Measurements from ENCODE around the gene FBXL19.
A peak's percentile ranks its signal among the peaks of the same experiment; 100 is the strongest.

The FBXL19 gene

DNA sequence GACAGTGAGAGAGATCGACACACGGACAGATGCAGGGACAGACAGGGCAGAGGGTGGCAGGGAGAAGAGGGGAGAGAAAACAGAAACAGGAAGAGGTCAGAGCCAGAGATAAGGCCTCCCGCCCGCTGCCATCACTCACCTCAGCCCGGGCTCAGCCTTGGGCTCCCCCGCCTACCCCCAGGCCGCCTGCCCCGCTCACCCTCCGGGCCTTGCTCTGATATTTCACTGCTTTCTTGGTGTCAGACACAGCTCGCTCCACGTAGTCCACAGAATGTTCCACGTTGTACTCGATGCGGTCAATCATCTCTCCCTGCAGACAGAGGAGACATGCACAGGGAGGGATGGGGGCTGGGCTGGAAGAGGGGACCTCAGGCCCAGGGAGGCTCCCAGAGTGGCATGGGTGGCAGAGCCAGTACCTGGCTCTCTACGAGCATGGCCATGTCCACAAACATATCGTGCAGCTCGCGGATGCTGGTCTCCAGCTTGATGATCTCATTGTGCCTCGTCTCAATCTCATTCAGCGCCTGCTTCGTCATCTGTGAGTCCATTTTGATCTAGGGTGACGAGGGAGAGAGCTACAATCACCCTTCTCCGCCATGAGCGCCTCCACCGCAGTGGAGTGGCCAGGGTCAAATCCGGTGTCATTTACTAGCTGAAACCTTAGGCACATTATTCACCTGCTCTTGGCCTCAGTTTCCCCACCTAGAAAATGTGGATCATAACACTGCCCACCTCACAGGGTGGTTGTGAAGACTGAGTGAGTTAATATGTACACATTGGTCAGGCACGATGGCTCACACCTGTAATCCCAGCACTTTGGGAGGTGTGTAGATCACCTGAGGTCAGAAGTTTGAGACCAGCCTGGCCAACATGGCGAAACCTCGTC is 69.8 kb downstream of the FBXL19 start:
- DNase-seq (ENCODE audit: insufficient read length, low spot score) (no peak), FAIRE-seq (no peak)
- TF ChIP-seq, protein P1, sequence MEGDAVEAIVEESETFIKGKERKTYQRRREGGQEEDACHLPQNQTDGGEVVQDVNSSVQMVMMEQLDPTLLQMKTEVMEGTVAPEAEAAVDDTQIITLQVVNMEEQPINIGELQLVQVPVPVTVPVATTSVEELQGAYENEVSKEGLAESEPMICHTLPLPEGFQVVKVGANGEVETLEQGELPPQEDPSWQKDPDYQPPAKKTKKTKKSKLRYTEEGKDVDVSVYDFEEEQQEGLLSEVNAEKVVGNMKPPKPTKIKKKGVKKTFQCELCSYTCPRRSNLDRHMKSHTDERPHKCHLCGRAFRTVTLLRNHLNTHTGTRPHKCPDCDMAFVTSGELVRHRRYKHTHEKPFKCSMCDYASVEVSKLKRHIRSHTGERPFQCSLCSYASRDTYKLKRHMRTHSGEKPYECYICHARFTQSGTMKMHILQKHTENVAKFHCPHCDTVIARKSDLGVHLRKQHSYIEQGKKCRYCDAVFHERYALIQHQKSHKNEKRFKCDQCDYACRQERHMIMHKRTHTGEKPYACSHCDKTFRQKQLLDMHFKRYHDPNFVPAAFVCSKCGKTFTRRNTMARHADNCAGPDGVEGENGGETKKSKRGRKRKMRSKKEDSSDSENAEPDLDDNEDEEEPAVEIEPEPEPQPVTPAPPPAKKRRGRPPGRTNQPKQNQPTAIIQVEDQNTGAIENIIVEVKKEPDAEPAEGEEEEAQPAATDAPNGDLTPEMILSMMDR (IDR thresholded peaks at IDR 0.05; ENCODE audit: insufficient read depth, missing control alignments) = no peak

DNA sequence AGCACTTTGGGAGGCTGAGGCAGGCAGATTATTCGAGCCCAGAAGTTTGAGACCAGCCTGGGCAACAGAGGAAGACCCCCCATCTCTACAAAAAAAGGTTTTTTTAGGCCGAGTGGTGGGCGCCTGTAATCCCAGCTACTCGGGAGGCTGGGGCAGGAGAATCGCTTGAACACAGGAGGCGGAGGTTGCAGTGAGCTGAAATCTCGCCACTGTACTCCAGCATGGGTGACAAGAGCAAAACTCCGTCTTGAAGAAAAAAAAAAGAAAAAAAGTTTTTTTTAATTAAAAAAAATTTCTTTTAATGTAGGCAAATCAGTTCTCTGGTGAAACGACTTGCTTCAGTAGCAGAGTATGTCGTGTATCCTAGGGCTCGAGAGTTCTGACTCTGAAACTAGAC is 72.6 kb downstream of the FBXL19 start:
- FAIRE-seq (no peak), DNase-seq (ENCODE audit: insufficient read length, low spot score) (no peak)
- TF ChIP-seq, protein P1 (IDR thresholded peaks at IDR 0.05; ENCODE audit: insufficient read depth, missing control alignments) = no peak

DNA sequence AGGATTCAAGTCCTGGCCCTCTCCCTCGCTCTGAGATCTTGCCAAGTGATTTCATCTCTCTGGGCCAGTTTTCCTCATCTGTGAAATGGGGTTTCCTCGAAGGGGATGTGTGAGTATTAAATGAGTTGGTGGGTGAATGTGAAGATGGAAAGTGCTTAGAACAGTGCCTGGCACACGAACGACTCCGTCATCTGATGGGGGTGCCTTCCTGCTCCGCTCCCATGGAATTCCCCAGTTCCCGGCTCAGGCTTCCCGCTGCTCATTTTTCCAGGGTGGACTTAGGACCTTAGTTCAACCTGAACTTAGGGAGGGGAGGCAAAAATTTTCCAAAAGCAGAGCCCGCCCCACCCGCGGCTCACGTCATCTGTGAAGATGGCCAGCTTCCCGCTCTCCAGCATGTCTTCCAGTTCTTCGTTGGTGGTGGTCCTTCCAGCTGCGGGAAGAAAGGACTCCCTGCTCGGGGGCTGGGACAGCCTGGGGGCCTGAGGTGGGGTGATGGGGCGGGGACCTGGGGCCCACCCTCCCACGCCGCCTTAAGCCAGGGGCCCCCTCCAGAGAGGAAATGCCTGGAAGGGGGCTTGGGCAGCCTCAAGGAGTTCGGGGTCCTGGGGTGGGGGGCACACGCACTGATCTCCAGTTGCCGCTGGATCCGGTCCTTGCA is 73.1 kb downstream of the FBXL19 start:
- DNase-seq (ENCODE audit: insufficient read length, low spot score) (no peak), FAIRE-seq (no peak)
- TF ChIP-seq, protein P1 (IDR thresholded peaks at IDR 0.05; ENCODE audit: insufficient read depth, missing control alignments) = no peak

DNA sequence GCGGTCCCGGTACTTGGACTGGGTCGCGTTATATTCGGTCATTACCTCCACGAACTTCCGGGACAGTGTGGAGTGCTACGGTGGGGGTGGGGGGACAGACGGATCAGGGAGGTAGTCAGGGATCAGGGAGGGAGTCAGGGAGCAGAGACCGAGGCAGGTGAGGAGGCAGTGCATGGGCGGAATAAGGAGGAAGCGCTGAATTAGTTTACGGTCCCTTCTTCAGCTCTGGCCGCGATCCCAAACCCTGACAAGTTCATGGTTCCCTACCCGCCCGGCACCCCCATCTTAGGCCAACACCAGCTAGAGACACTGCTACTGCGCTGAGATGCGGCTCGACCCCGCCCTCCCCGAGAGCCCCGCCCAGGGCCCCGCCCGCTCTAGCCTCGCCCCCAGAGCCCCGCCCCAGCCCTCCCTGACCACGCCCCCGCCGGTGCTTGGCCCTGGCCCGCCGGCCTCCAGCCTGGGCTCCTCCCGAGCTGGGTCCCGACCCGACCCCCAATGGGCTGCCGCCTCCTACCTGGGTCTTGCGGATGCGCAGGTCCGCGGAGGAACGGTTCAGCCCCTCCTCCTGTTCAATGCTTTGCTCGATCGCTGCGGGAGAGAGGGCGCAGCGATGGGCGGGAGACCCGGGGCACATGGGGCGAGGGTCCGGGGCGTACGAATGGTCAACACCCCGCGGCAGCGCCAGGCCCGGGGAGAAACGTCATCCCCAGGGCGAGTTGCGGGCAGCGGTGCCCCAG is 73.8 kb downstream of the FBXL19 start:
- peak; percentile 57 for DNase-seq (ENCODE audit: insufficient read length, low spot score)
- TF ChIP-seq, protein P1 (IDR thresholded peaks at IDR 0.05; ENCODE audit: insufficient read depth, missing control alignments) = no peak
- no peak for FAIRE-seq

DNA sequence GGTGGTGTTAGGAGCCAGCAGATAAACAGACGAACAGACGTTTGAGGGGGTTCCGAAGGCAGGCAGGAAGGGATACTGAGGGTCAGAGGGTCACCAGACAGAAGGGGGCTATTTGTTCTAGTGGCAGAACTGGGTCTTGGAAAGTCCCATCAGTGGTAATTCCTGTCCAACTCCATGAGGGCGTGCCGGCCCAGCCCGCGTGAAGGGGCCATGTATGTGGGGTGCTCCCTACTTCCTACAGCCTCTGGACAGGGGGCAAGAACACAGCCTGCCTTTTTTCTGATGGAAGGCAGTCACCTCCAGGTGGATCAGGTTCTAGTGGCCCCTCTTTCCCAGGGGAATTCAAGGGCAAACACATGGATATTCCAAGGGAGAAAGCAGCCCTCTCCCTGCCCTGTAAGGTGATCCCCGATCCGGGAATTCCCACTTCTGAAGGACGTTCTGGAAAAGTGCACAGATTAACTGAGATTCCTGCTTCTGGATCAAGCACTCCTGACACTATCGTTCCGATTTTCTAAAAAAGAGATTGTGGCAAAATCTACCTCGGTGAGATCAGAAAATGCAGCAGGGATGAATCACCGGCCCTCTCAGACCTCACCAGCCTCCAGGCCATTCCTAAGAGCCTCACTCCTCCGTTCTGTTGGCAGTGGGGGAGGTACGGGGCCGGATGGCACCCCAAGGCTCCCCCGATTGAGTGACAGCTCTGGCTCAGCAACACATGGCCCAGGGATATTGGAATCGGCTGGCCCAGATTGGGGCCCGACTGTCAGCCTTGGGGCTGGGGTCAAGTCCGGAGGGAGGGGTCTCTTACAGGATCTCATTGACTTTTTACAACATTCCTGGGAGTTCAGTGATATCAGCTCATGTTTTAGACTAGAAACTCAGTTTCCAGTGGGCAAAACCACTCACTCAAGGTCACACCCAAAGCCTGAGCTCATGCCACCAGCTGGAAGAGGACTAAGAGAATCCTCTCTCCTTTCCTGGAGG is 74.6 kb downstream of the FBXL19 start:
- TF ChIP-seq, protein P1 (IDR thresholded peaks at IDR 0.05; ENCODE audit: insufficient read depth, missing control alignments) = no peak
- FAIRE-seq (no peak), DNase-seq (ENCODE audit: insufficient read length, low spot score) (no peak)
